ENCODE results near the gene TMCO2.

The TMCO2 gene

DNA sequence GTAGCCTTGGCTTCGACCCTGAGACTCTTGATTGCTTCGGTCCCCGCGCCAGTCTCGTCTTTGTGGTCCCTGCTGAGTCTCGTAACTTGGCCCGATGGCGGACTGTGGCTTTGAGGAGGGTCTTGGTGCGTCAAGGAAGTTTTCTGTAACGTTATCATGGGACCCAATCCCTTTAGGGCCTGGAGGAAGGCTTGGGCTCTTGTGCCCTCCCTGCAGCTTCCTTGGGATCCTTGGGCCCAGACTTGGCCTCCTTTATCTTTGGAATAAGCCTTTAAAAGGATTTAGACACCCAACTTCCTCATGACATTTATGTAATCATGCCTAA lies 10.7 kb downstream of the TMCO2 start:
- Histone ChIP-seq H3K79me2 (ENCODE audit: low read length) (peaks cover 55% of the 10 kb centered on the region), H3K9ac (ENCODE audit: low read length) (peak overlapping the region; percentile 59), H3K4me1 (ENCODE audit: low read length) (peaks cover 16% of the 10 kb centered on the region), H2AFZ (ENCODE audit: low read length) (peak overlapping the region; percentile 70), H4K20me1 (ENCODE audit: insufficient read depth, low read length) (no peaks in the 10 kb centered on the region), H3F3A (ENCODE audit: insufficient read depth, low read length) (peaks cover 17% of the 10 kb centered on the region), H3K4me2 (ENCODE audit: low read depth, low read length) (peak overlapping the region; percentile 83), H3K4me3 (ENCODE audit: low read length) (peak overlapping the region; percentile 76), H3K27ac (ENCODE audit: low read length) (peak overlapping the region; percentile 24; the same call in 1 of the 2 replicates), H3K27me3 (replicated peaks; ENCODE audit: insufficient read depth, low read length) (no peaks in the 10 kb centered on the region), H3K9me3 (replicated peaks; ENCODE audit: insufficient read depth, low read length) (no peaks in the 10 kb centered on the region), H3K9me2 (replicated peaks; ENCODE audit: insufficient read depth, low read length) (no peaks in the 10 kb centered on the region), H3K36me3 (replicated peaks; ENCODE audit: insufficient read depth, low read length) (no peaks in the 10 kb centered on the region; the same call in none of the 2 replicates)
- TF ChIP-seq, protein P1, sequence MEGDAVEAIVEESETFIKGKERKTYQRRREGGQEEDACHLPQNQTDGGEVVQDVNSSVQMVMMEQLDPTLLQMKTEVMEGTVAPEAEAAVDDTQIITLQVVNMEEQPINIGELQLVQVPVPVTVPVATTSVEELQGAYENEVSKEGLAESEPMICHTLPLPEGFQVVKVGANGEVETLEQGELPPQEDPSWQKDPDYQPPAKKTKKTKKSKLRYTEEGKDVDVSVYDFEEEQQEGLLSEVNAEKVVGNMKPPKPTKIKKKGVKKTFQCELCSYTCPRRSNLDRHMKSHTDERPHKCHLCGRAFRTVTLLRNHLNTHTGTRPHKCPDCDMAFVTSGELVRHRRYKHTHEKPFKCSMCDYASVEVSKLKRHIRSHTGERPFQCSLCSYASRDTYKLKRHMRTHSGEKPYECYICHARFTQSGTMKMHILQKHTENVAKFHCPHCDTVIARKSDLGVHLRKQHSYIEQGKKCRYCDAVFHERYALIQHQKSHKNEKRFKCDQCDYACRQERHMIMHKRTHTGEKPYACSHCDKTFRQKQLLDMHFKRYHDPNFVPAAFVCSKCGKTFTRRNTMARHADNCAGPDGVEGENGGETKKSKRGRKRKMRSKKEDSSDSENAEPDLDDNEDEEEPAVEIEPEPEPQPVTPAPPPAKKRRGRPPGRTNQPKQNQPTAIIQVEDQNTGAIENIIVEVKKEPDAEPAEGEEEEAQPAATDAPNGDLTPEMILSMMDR (IDR thresholded peaks at IDR 0.05; ENCODE audit: low read length): no peak
- TF ChIP-seq EZH2 (optimal IDR thresholded peaks at IDR 0.05; ENCODE audit: low read depth, low read length) (no peak), EZH2phosphoT487 (IDR thresholded peaks at IDR 0.05; ENCODE audit: low read length) (no peak)
- DNase-seq: no peak

DNA sequence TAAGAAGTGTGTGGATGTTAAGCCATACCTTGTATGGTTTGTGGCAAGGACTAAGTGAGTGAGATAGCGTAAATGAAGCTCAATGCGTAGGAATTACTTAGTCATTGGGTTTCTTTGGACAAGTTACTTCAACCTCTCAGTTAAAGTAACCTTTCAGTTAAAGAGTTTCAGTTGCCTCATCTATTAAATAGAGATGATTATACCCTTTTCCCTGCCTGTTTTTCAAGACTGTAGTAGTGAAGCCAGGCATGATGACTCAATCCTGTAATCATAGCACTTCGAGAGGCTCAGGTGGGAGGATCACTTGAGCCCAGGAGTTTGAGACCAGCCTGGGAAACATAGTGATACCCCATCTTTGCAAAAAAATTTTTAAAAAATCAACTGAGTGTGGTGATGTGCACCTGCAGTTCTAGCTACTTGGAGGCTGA lies 16.6 kb downstream of the TMCO2 start:
- H3K36me3 ChIP-seq (replicated peaks; ENCODE audit: insufficient read depth, low read length): no peaks in the 10 kb centered on the region; the same call in none of the 2 replicates
- H3K27ac ChIP-seq (ENCODE audit: low read length): no peak overlapping the region
- H3K9ac ChIP-seq (ENCODE audit: low read length): no peak overlapping the region

DNA sequence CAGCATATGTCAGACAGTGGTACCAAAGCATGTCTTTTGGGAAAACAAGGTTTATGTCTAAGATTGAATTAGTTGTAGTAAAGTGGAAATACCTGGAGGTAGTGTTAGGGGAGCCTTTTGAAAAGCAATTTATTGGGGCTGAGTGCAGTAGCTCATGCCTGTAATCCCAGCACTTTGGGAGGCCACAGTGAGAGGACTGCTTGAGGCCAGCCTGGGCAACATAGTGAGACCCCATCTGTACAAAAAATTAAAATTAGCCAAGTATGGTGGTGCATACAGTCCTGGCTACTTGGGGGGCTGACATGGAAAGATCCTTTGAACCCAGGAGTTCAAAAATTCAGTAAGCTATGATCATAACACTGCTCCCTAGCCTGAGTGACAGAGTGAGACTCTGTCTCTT lies 17.6 kb downstream of the TMCO2 start:
- Histone ChIP-seq H2AFZ (ENCODE audit: low read length) (no peak overlapping the region), H3K4me2 (ENCODE audit: low read depth, low read length) (no peak overlapping the region), H3K9me3 (replicated peaks; ENCODE audit: insufficient read depth, low read length) (no peaks in the 10 kb centered on the region), H3K79me2 (ENCODE audit: low read length) (peaks cover 50% of the 10 kb centered on the region), H4K20me1 (ENCODE audit: insufficient read depth, low read length) (no peaks in the 10 kb centered on the region), H3K4me1 (ENCODE audit: low read length) (peaks cover 14% of the 10 kb centered on the region), H3K27me3 (replicated peaks; ENCODE audit: insufficient read depth, low read length) (no peaks in the 10 kb centered on the region), H3K9ac (ENCODE audit: low read length) (no peak overlapping the region), H3F3A (ENCODE audit: insufficient read depth, low read length) (no peaks in the 10 kb centered on the region), H3K27ac (ENCODE audit: low read length) (no peak overlapping the region), H3K9me2 (replicated peaks; ENCODE audit: insufficient read depth, low read length) (no peaks in the 10 kb centered on the region), H3K36me3 (replicated peaks; ENCODE audit: insufficient read depth, low read length) (no peaks in the 10 kb centered on the region; the same call in none of the 2 replicates), H3K4me3 (ENCODE audit: low read length) (no peak overlapping the region)
- DNase-seq: no peak
- TF ChIP-seq EZH2 (optimal IDR thresholded peaks at IDR 0.05; ENCODE audit: low read depth, low read length): no peak
- no peak for TF ChIP-seq EZH2phosphoT487 (IDR thresholded peaks at IDR 0.05; ENCODE audit: low read length)
- TF ChIP-seq, protein P1 (IDR thresholded peaks at IDR 0.05; ENCODE audit: low read length): no peak

More for the DNA sequence above, 16.6 kb downstream of the TMCO2 start:
- no peak for DNase-seq
- Histone ChIP-seq H2AFZ (ENCODE audit: low read length) (no peak overlapping the region), H3K9me3 (replicated peaks; ENCODE audit: insufficient read depth, low read length) (no peaks in the 10 kb centered on the region), H3K4me2 (ENCODE audit: low read depth, low read length) (no peak overlapping the region), H3K79me2 (ENCODE audit: low read length) (peaks cover 59% of the 10 kb centered on the region), H3K4me3 (ENCODE audit: low read length) (no peak overlapping the region), H3K27me3 (replicated peaks; ENCODE audit: insufficient read depth, low read length) (no peaks in the 10 kb centered on the region), H3F3A (ENCODE audit: insufficient read depth, low read length) (no peaks in the 10 kb centered on the region), H3K4me1 (ENCODE audit: low read length) (peaks cover 14% of the 10 kb centered on the region), H3K9me2 (replicated peaks; ENCODE audit: insufficient read depth, low read length) (no peaks in the 10 kb centered on the region), H4K20me1 (ENCODE audit: insufficient read depth, low read length) (no peaks in the 10 kb centered on the region)
- TF ChIP-seq EZH2phosphoT487 (IDR thresholded peaks at IDR 0.05; ENCODE audit: low read length): no peak
- no peak for TF ChIP-seq EZH2 (optimal IDR thresholded peaks at IDR 0.05; ENCODE audit: low read depth, low read length)
- TF ChIP-seq, protein P1 (IDR thresholded peaks at IDR 0.05; ENCODE audit: low read length): no peak
